Natural killer cell (primary cell): ENCODE data around the gene TNS3. TPM values are rescaled to one million over a fixed set of nuclear protein-coding genes. Genes with fewer than 3 reads are reported as not detected.

Source experiments
- ATAC-seq, 3 donors: fragments of 150-1000 bp in 2 of 3; fragments of 200-7000 bp in 1 of 3; cut with Tn5 transposase; 1 replicate in 1 of 3; 2 replicates in 2 of 3; pipeline ENCODE4 v1.10.0; 2021; ENCODE audit warnings: mild to moderate bottlenecking in 2 of 3, moderate library complexity in 2 of 3
- DNase-seq, 2 donors: peaks; one replicate each; pipeline versions ENCODE4 v3.0.0 to v3.0.0-alpha.2; 2013 to 2021; ENCODE audit warnings: mixed read lengths in 1 of 2
- H3K27ac ChIP-seq: one replicate; pipeline ENCODE4 v1.5.1; 2013; ENCODE audit warnings: mild to moderate bottlenecking, low read length
- H3K27me3 ChIP-seq: one replicate; pipeline ENCODE4 v1.6.1; 2013; ENCODE audit warnings: low read length; ENCODE audit not compliant: control insufficient read depth, insufficient read depth
- H3K36me3 ChIP-seq: one replicate; pipeline ENCODE4 v1.6.1; 2013; ENCODE audit warnings: low read length; ENCODE audit not compliant: control insufficient read depth, insufficient read depth
- H3K4me1 ChIP-seq: one replicate; pipeline ENCODE4 v1.6.1; 2013; ENCODE audit warnings: low read length; ENCODE audit not compliant: control insufficient read depth, insufficient read depth
- H3K4me3 ChIP-seq: one replicate; pipeline ENCODE4 v1.5.1; 2013; ENCODE audit warnings: low read length
- H3K9me3 ChIP-seq: one replicate; pipeline ENCODE4 v1.6.1; 2013; ENCODE audit warnings: low read length; ENCODE audit not compliant: control insufficient read depth, insufficient read depth
- H3K27ac Mint-ChIP-seq, 2 donors: one replicate each; pipeline ENCODE4 v1.8.0; 2022; ENCODE audit warnings: mild to moderate bottlenecking in 2 of 2, mixed read lengths in 2 of 2, moderate library complexity in 1 of 2
- H3K27me3 Mint-ChIP-seq, 2 donors: one replicate each; pipeline ENCODE4 v1.8.0; 2022; ENCODE audit warnings: low read depth in 2 of 2, mixed read lengths in 2 of 2
- H3K36me3 Mint-ChIP-seq: one replicate; pipeline ENCODE4 v1.8.0; 2022; ENCODE audit warnings: mixed read lengths
- H3K4me1 Mint-ChIP-seq, 2 donors: one replicate each; pipeline ENCODE4 v1.8.0; 2022; ENCODE audit warnings: mixed read lengths in 2 of 2
- H3K4me3 Mint-ChIP-seq: one replicate; pipeline ENCODE4 v1.8.0; 2022; ENCODE audit warnings: mild to moderate bottlenecking, moderate library complexity, mixed read lengths
- H3K9me3 Mint-ChIP-seq, 2 donors: one replicate each; pipeline ENCODE4 v1.8.0; 2022; ENCODE audit warnings: mixed read lengths in 2 of 2
- CTCF ChIP-seq: fragments of 200-600 bp; IDR thresholded peaks from one replicate; pipeline ENCODE4 v1.8.0; 2022; ENCODE audit warnings: antibody characterized with exemption
- WGBS: methylation state at CpG from one replicate; pipeline ENCODE4 v1.1.7; 2013; ENCODE audit warnings: missing lambda C conversion rate; ENCODE audit not compliant: insufficient coverage; 5-methylcytosine and 5-hydroxymethylcytosine counted together
- intact Hi-C: fragments of 100-400 bp; cut with micrococcal nuclease; formaldehyde crosslinking; loops from one replicate; pipeline ENCODE4 v1.14.2; 2022
- total RNA-seq, 4 donors: library from RNA; stranded (reverse); fragments of 120-200 nt in 1 of 4; gene quantifications; one replicate each; pipeline versions ENCODE4 v1.2.3 to v1.2.4, GENCODE V29; 2013 to 2022

TNS3 gene
- total RNA-seq, 3 donors from 2014 or later (not counting 1 experiment from before 2014, with no cell fraction given) = 1.6 to 3.5 (median 2.9) TPM

DNA sequence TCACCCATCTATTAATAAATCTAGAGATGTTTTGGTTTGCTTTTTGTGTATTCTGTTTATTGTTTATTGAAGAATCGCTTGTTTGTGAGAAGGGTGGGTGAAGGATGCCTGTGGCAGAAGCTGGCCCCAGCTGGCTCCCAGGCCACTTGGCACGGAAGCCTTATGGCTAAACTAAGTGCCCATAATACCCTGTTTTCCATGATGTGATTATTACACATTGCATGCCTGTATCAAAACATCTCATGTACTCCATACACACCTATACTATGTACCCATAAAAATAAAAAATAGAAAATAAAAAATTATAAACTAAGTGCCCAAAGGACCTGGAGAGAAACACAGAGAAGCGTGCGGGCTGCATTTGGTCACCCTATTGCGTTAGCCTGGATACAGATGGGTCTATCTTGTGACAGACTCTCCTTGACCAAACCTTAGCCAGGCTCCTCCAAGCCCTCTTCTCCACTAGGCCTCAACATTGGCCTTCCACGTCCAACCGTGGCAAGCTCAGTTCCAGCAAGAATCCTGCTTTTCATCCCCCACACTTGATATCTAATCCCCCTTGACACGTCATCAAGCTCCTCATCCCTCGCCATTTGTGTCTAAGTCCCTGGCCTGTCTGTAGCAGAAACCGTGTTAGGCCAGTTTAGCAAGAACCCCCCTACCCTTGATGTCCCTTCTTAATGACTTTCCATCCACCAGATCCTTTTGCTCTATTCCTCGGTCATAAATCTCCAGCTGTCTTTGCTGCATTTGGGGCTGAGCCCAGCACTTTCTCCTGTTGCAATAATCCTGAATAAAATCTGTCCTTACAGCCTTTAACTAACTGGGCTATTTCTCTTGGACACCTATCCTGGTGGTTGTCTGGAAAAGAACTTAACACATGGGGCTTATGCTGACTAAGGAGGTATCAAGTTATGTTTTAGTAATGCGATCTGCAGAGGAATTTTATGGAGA is 245.2 kb downstream of the TNS3 start:
- H3K4me3 Mint-ChIP-seq = no peak overlapping the region
- no peak for TF ChIP-seq CTCF
- 88% methylated on average over 11 of the region's 12 CpGs for WGBS
- H3K9me3 Mint-ChIP-seq = no peaks in the 10 kb centered on the region
- peaks cover 0 to 2% of the 10 kb centered on the region in 2 donors for H3K27me3 Mint-ChIP-seq
- no peak overlapping the region for H3K27ac Mint-ChIP-seq
- DNase-seq (no peak), ATAC-seq (no peak)
- intact Hi-C loops = no loop called here
- H3K4me1 ChIP-seq = no peaks in the 10 kb centered on the region
- no peaks in the 10 kb centered on the region for H3K9me3 ChIP-seq
- H3K36me3 ChIP-seq = no peaks in the 10 kb centered on the region
- no peaks in the 10 kb centered on the region for H3K27me3 ChIP-seq
- H3K36me3 Mint-ChIP-seq = no peaks in the 10 kb centered on the region
- no peak overlapping the region for H3K27ac ChIP-seq
- no peak overlapping the region for H3K4me3 ChIP-seq
- H3K4me1 Mint-ChIP-seq = no peaks in the 10 kb centered on the region

- ATAC-seq = no peak
- Histone ChIP-seq H3K4me3 (no peak overlapping the region), H3K9me3 (no peaks in the 10 kb centered on the region), H3K27ac (no peak overlapping the region), H3K27me3 (no peaks in the 10 kb centered on the region), H3K4me1 (no peaks in the 10 kb centered on the region), H3K36me3 (no peaks in the 10 kb centered on the region)
- H3K9me3 Mint-ChIP-seq = no peaks in the 10 kb centered on the region
- H3K27me3 Mint-ChIP-seq = peaks cover 0 to 2% of the 10 kb centered on the region in 2 donors
- no peaks in the 10 kb centered on the region for H3K36me3 Mint-ChIP-seq
- WGBS = 86% methylated on average over 10 of the region's 10 CpGs
- H3K4me1 Mint-ChIP-seq = no peaks in the 10 kb centered on the region
- no peak for TF ChIP-seq CTCF
- intact Hi-C loops = no loop called here
- no peak for DNase-seq
- no peak overlapping the region for H3K27ac Mint-ChIP-seq
- H3K4me3 Mint-ChIP-seq = no peak overlapping the region
Measured at GRCh38 chr7:47335557-47336471, 246.1 kb downstream of the TNS3 start.

- H3K9me3 Mint-ChIP-seq = no peaks in the 10 kb centered on the region
- H3K9me3 ChIP-seq = no peaks in the 10 kb centered on the region
- H3K27ac Mint-ChIP-seq = no peak overlapping the region
- no peak overlapping the region for H3K4me3 Mint-ChIP-seq
- no peaks in the 10 kb centered on the region for H3K36me3 ChIP-seq
- intact Hi-C loops = no loop called here
- WGBS = 94% methylated on average over 6 of the region's 6 CpGs
- no peaks in the 10 kb centered on the region for H3K27me3 ChIP-seq
- no peaks in the 10 kb centered on the region for H3K4me1 ChIP-seq
- H3K27ac ChIP-seq = no peak overlapping the region
- no peak for DNase-seq
- no peak for TF ChIP-seq CTCF
- no peaks in the 10 kb centered on the region for H3K27me3 Mint-ChIP-seq
- no peaks in the 10 kb centered on the region for H3K4me1 Mint-ChIP-seq
- H3K36me3 Mint-ChIP-seq = no peaks in the 10 kb centered on the region
- ATAC-seq = no peak
- no peak overlapping the region for H3K4me3 ChIP-seq
Measured at GRCh38 chr7:47335071-47335470, 246.8 kb downstream of the TNS3 start.
